Activated CD8-positive, alpha-beta memory T cell treated with anti-CD3 and anti-CD28 coated beads, Interleukin-2, amount 50 U/mL, for 4 hours (primary cell): Measurements from ENCODE around the gene ACOXL.

Experiments used
- DNase-seq: peaks from one replicate; pipeline ENCODE4 v3.0.0-alpha.2; 2020

ACOXL gene

GRCh38 chr2:111145951-111146350, 413.6 kb downstream of the ACOXL start:
- DNase-seq = no peak

GRCh38 chr2:111148225-111148873, 416.0 kb downstream of the ACOXL start:
- no peak for DNase-seq

GRCh38 chr2:111148925-111149324, 416.6 kb downstream of the ACOXL start:
- DNase-seq = no peak

GRCh38 chr2:111149882-111150455, 417.6 kb downstream of the ACOXL start:
- no peak for DNase-seq

GRCh38 chr2:111154758-111155157, 422.4 kb downstream of the ACOXL start:
- no peak for DNase-seq

- DNase-seq = no peak
Observed at GRCh38 chr2:111155610-111156009, 423.2 kb downstream of the ACOXL start.

GRCh38 chr2:111156529-111156928, 424.2 kb downstream of the ACOXL start:
- no peak for DNase-seq

- no peak for DNase-seq
Observed at GRCh38 chr2:111157071-111157661, 424.8 kb downstream of the ACOXL start.

- DNase-seq = no peak
Observed at GRCh38 chr2:111157798-111158197, 425.4 kb downstream of the ACOXL start.

GRCh38 chr2:111159641-111160040, 427.3 kb downstream of the ACOXL start:
- no peak for DNase-seq

GRCh38 chr2:111160758-111161157, 428.4 kb downstream of the ACOXL start:
- DNase-seq = no peak

- no peak for DNase-seq
Observed at GRCh38 chr2:111161971-111162370, 429.6 kb downstream of the ACOXL start.

- no peak for DNase-seq
Observed at GRCh38 chr2:111162718-111163331, 430.5 kb downstream of the ACOXL start.

- DNase-seq = no peak
Observed at GRCh38 chr2:111164078-111164477, 431.7 kb downstream of the ACOXL start.

- DNase-seq = no peak
Observed at GRCh38 chr2:111165084-111165483, 432.7 kb downstream of the ACOXL start.

- no peak for DNase-seq
Observed at GRCh38 chr2:111166115-111166514, 433.7 kb downstream of the ACOXL start.

GRCh38 chr2:111167076-111167862, 434.9 kb downstream of the ACOXL start:
- DNase-seq = no peak

GRCh38 chr2:111167863-111168162, 435.4 kb downstream of the ACOXL start:
- no peak for DNase-seq
